Camera-type eye (tissue), 1 donor: ENCODE results near the gene FAM81A. TPM values are rescaled to one million over a fixed set of nuclear protein-coding genes. Genes with fewer than 3 reads are reported as not detected.

Experiments
- total RNA-seq: library from RNA; depleted of rRNA; stranded (reverse); fragments of >200 nt; gene quantifications from one replicate; pipeline ENCODE4 v1.2.3, GENCODE V29; 2014

FAM81A gene
- 4.2 TPM for total RNA-seq

GRCh38 chr15:59437817-59438624, at the start of gene FAM81A:
TSS of gene FAM81A (plus strand) at chr15:59438186. CDS start at chr15:59458627, 20,441 bp downstream.

Other genes with a start within 250 kb of the FAM81A start
- not detected for gene LDHAL6B, start 231.3 kb upstream of the FAM81A start, total RNA-seq
- 48.5 TPM for gene MYO1E, start 65.3 kb upstream of the FAM81A start, total RNA-seq
- 0.99 TPM for gene GCNT3, start 173.6 kb downstream of the FAM81A start, total RNA-seq
- gene GTF2A2, start 219.3 kb downstream of the FAM81A start, total RNA-seq: 28.6 TPM